ENCODE data around the gene AVPR1B. TPM values are rescaled to one million over a fixed set of nuclear protein-coding genes. Genes with fewer than 3 reads are reported as not detected.

AVPR1B gene
- total RNA-seq, 1 donor from 2014 or later = not detected

GRCh38 chr1:206110161-206110560, 7.0 kb downstream of the AVPR1B start:
- Mint-ChIP-seq H3K4me3 (ENCODE audit: unreplicated experiment) (no peak overlapping the region), H3K4me1 (ENCODE audit: low read depth, unreplicated experiment) (peaks cover 2% of the 10 kb centered on the region), H3K9me3 (ENCODE audit: unreplicated experiment) (peaks cover 3% of the 10 kb centered on the region), H3K36me3 (ENCODE audit: unreplicated experiment) (peaks cover 5% of the 10 kb centered on the region), H3K27ac (ENCODE audit: unreplicated experiment) (no peak overlapping the region), H3K27me3 (ENCODE audit: unreplicated experiment) (peaks cover 14% of the 10 kb centered on the region)
- TF ChIP-seq, protein P1, sequence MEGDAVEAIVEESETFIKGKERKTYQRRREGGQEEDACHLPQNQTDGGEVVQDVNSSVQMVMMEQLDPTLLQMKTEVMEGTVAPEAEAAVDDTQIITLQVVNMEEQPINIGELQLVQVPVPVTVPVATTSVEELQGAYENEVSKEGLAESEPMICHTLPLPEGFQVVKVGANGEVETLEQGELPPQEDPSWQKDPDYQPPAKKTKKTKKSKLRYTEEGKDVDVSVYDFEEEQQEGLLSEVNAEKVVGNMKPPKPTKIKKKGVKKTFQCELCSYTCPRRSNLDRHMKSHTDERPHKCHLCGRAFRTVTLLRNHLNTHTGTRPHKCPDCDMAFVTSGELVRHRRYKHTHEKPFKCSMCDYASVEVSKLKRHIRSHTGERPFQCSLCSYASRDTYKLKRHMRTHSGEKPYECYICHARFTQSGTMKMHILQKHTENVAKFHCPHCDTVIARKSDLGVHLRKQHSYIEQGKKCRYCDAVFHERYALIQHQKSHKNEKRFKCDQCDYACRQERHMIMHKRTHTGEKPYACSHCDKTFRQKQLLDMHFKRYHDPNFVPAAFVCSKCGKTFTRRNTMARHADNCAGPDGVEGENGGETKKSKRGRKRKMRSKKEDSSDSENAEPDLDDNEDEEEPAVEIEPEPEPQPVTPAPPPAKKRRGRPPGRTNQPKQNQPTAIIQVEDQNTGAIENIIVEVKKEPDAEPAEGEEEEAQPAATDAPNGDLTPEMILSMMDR (IDR thresholded peaks at IDR 0.05; ENCODE audit: partially characterized antibody, unreplicated experiment) = no peak
- no peak for DNase-seq

- Mint-ChIP-seq H3K4me3 (ENCODE audit: unreplicated experiment) (no peak overlapping the region), H3K36me3 (ENCODE audit: unreplicated experiment) (peaks cover 5% of the 10 kb centered on the region), H3K9me3 (ENCODE audit: unreplicated experiment) (peaks cover 3% of the 10 kb centered on the region), H3K4me1 (ENCODE audit: low read depth, unreplicated experiment) (peaks cover 2% of the 10 kb centered on the region), H3K27me3 (ENCODE audit: unreplicated experiment) (peaks cover 14% of the 10 kb centered on the region), H3K27ac (ENCODE audit: unreplicated experiment) (no peak overlapping the region)
- no peak for DNase-seq
- TF ChIP-seq, protein P1 (IDR thresholded peaks at IDR 0.05; ENCODE audit: partially characterized antibody, unreplicated experiment) = no peak
Measured at GRCh38 chr1:206109718-206110117, 7.5 kb downstream of the AVPR1B start.

DNA sequence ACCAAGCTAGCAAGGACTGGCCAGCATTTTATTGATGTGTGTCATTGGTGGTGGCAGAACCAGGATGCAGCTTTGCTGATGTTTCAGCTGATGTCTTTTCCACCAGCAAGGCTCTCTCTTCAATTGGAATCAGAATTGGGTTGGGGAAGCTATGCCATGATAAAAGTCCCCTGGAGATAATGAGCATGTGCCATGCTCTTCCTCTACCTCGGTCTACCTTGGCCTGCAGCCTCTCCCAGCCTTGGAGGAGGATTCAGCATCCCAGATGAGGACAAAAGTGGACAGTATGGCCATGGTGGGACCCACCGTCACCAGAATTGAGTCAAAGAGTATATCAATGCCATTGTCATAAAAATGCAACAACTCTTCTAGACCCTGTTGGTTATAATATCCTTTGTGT, 8.6 kb downstream of the AVPR1B start:
- peaks cover 5% of the 10 kb centered on the region for H3K36me3 Mint-ChIP-seq (ENCODE audit: unreplicated experiment)
- TF ChIP-seq, protein P1 (IDR thresholded peaks at IDR 0.05; ENCODE audit: partially characterized antibody, unreplicated experiment) = no peak

DNA sequence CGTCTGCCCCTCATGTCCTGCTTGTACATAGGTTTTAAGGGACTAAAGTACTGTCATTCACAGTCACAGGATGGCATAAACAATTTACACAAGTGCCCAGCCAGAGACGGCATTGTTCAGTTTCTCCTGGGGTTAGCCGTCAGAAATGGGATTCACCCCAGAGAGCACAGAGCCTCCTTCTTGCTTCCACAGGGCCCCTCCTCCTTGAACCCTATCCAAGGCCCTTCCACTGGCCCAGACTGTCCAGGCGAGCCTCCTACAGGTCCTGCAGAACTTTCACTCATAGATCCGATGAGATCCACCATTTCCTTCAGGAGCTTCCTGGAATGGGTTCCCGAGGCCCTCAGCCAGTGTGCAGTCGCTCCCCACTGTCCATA, 10.0 kb downstream of the AVPR1B start:
- H3K27ac Mint-ChIP-seq (ENCODE audit: unreplicated experiment) = no peak overlapping the region
- no peak overlapping the region for H3K4me3 Mint-ChIP-seq (ENCODE audit: unreplicated experiment)
- TF ChIP-seq, protein P1 (IDR thresholded peaks at IDR 0.05; ENCODE audit: partially characterized antibody, unreplicated experiment) = no peak
- H3K36me3 Mint-ChIP-seq (ENCODE audit: unreplicated experiment) = peaks cover 5% of the 10 kb centered on the region
- peaks cover 3% of the 10 kb centered on the region for H3K9me3 Mint-ChIP-seq (ENCODE audit: unreplicated experiment)
- H3K4me1 Mint-ChIP-seq (ENCODE audit: low read depth, unreplicated experiment) = peaks cover 2% of the 10 kb centered on the region
- no peak for DNase-seq
- H3K27me3 Mint-ChIP-seq (ENCODE audit: unreplicated experiment) = peaks cover 7% of the 10 kb centered on the region

More for the DNA sequence above, 8.6 kb downstream of the AVPR1B start:
- Mint-ChIP-seq H3K9me3 (ENCODE audit: unreplicated experiment) (peaks cover 3% of the 10 kb centered on the region), H3K4me1 (ENCODE audit: low read depth, unreplicated experiment) (peaks cover 2% of the 10 kb centered on the region), H3K27ac (ENCODE audit: unreplicated experiment) (no peak overlapping the region), H3K4me3 (ENCODE audit: unreplicated experiment) (no peak overlapping the region), H3K27me3 (ENCODE audit: unreplicated experiment) (peaks cover 14% of the 10 kb centered on the region)
- DNase-seq = no peak

DNA sequence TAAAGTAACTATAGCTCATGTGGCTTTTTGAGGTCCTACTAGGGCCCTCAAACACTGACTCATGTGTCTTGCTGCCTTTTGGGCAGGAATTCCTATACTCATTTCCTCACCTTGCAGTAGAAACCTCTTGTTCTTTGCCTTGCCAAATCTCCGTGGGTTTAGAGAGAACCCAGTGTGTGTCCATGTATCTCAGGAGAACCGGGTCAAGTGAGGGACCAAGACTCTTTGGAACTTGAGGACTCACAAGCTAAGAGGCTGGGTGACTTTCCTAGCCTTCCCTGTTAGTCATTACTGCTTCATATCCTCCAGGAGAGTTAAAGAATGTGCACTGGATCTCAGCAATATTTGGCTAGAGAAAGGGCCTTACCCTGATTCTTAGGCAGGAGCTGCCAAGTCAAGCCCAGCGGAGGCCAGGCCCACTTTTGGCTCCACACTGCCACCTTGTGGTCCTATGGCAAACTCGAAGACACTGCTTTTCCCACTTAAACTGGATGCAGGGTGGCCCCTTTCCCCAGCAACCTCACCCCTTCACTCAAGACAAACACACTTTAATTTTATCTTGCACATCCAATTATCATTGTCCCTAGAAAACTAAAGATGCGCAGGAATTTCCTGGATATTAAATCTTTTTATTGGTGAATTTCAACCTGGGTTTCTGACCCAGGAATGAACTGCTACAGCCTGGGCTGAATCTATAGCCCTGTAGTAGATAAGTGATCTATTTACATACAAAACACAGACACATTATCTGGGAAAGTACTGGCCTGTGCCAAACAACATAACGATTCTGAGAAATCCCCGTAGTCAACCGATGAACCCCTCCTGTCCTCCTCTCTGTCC, 10.6 kb downstream of the AVPR1B start:
- H3K4me1 Mint-ChIP-seq (ENCODE audit: low read depth, unreplicated experiment) = peaks cover 2% of the 10 kb centered on the region
- H3K27ac Mint-ChIP-seq (ENCODE audit: unreplicated experiment) = no peak overlapping the region
- H3K36me3 Mint-ChIP-seq (ENCODE audit: unreplicated experiment) = peaks cover 3% of the 10 kb centered on the region
- H3K27me3 Mint-ChIP-seq (ENCODE audit: unreplicated experiment) = peaks cover 7% of the 10 kb centered on the region
- H3K9me3 Mint-ChIP-seq (ENCODE audit: unreplicated experiment) = peaks cover 1% of the 10 kb centered on the region
- no peak overlapping the region for H3K4me3 Mint-ChIP-seq (ENCODE audit: unreplicated experiment)
- TF ChIP-seq, protein P1 (IDR thresholded peaks at IDR 0.05; ENCODE audit: partially characterized antibody, unreplicated experiment) = peak; percentile 85
- DNase-seq = peak; percentile 86
